ENCODE results near the gene ZNF655.
"Not testable (repeated sequence)": the region's sequence is repeated elsewhere in the genome, so short reads cannot be mapped to it uniquely, and the experiment has no call there.

The ZNF655 gene

DNA sequence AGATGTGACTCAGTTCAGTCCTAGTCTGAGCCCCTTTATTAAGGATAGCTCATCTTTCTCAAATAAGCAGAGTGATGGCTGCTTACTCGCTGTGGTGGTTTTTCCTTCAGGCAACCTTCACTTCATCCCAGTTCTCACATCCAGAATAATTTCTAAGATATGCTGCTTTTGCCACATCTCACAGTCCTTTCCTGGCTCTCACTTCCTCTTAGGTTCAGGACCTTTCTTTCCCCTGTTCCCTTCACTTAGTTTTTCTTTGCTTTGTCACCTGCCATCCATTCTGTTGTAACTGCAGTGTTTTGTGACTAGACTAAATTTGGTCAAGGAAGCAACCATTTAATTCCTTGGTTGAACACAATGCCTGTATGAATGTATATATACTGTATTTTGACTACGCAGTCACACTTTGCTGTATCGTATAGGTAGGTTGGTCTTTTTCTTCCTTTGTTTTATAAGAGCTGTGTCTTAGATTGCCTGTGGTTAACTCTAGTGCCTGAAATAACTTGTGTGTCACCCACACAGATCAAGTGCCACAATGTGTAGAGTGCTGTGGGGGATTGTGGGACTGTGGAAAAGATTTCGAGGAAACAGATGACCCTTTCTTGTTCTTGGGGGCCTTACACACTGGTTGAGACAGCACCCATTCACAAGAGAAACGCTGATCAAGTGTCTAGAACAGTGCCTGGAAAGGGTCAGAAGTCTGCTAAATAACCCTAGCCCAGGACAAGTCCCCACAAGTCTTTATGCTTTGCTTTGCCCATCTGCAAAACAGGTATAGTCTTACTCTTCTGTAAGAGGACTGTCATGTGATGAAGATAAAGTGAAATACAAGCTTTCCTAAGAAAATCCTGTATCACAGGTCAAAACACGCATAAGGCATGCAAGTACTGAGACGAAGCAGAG lies 2.6 kb downstream of the ZNF655 start:
- DNase-seq (ENCODE audit: insufficient read length, low spot score) (no peak), FAIRE-seq (no peak)
- no peak for TF ChIP-seq CTCF (IDR thresholded peaks at IDR 0.05; ENCODE audit: insufficient read depth, missing control alignments)

- DNase-seq (ENCODE audit: insufficient read length, low spot score): no peak
- no peak for FAIRE-seq
- TF ChIP-seq CTCF (IDR thresholded peaks at IDR 0.05; ENCODE audit: insufficient read depth, missing control alignments): no peak
Measured at GRCh38 chr7:99561737-99562051, 3.3 kb downstream of the ZNF655 start.

GRCh38 chr7:99562114-99562784 lies 3.8 kb downstream of the ZNF655 start:
- DNase-seq (ENCODE audit: insufficient read length, low spot score) (no peak), FAIRE-seq (no peak)
- no peak for TF ChIP-seq CTCF (IDR thresholded peaks at IDR 0.05; ENCODE audit: insufficient read depth, missing control alignments)

DNA sequence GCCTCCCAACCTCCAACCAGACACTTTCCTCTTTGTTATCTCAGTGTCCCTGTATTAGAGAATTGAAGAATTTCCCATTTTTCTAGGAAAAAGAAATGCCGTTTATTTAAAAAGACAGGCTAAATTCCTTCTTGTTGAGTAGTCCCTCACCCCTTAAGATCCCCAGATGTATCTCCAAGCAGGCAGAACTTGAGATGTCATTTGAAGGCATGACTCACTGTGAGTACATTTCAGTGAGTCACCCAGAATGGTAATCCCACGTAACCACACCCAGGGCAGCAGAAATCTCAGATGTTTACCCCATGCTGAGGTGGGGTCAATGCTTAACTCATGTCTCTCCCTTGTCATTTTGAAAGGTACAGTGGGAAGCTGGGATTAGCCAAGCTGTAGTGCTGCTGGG lies 4.4 kb downstream of the ZNF655 start:
- DNase-seq (ENCODE audit: insufficient read length, low spot score): no peak
- TF ChIP-seq CTCF (IDR thresholded peaks at IDR 0.05; ENCODE audit: insufficient read depth, missing control alignments): no peak
- no peak for FAIRE-seq

GRCh38 chr7:99563650-99564049 lies 5.2 kb downstream of the ZNF655 start:
- no peak for TF ChIP-seq CTCF (IDR thresholded peaks at IDR 0.05; ENCODE audit: insufficient read depth, missing control alignments)
- FAIRE-seq (no peak), DNase-seq (ENCODE audit: insufficient read length, low spot score) (no peak)

GRCh38 chr7:99568770-99569169 lies 10.3 kb downstream of the ZNF655 start:
- DNase-seq (ENCODE audit: insufficient read length, low spot score); FAIRE-seq: not testable (repeated sequence)

GRCh38 chr7:99571768-99572167 lies 13.3 kb downstream of the ZNF655 start:
- DNase-seq (ENCODE audit: insufficient read length, low spot score): no peak
- no peak for FAIRE-seq
- TF ChIP-seq CTCF (IDR thresholded peaks at IDR 0.05; ENCODE audit: insufficient read depth, missing control alignments): no peak
